B cell (primary cell): ENCODE results near the gene KCNJ4. TPM values are rescaled to one million over a fixed set of nuclear protein-coding genes. Genes with fewer than 3 reads are reported as not detected.
A peak's percentile ranks its signal among the peaks of the same experiment; 100 is the strongest.
"Not testable (repeated sequence)": the region's sequence is repeated elsewhere in the genome, so short reads cannot be mapped to it uniquely, and the experiment has no call there.

Experiments
- ATAC-seq: fragments of 200-7000 bp; cut with Tn5 transposase; one replicate; pipeline ENCODE4 v1.10.0; 2021; ENCODE audit warnings: low read depth, mild to moderate bottlenecking, moderate number of reproducible peaks, moderate library complexity
- CTCF ChIA-PET: fragments of 350-600 bp; sonication (Branson Sonifier 250); formaldehyde crosslinking; loops from one replicate; lab custom pipeline; 2021; ENCODE audit warnings: antibody characterized with exemption, inconsistent platforms; lab: Charles Lee
- POLR2A ChIA-PET: fragments of 350-600 bp; sonication (Branson Sonifier 250); formaldehyde crosslinking; loops from one replicate; lab custom pipeline; 2021; ENCODE audit warnings: antibody characterized with exemption; lab: Charles Lee
- DNase-seq: peaks from one replicate; pipeline ENCODE4 v3.0.0; 2013
- H2AFZ ChIP-seq: 2 replicates; pipeline ENCODE4 v1.6.1; 2012; ENCODE audit warnings: mild to moderate bottlenecking, low read depth, low read length; ENCODE audit not compliant: insufficient read depth, poor library complexity, severe bottlenecking
- H3K27ac ChIP-seq, 2 donors: 1 replicate in 1 of 2; 2 replicates in 1 of 2; pipeline ENCODE4 v1.5.1; 2012 to 2013; ENCODE audit warnings: low read length in 2 of 2, mild to moderate bottlenecking in 2 of 2, moderate library complexity in 1 of 2
- H3K27me3 ChIP-seq, 4 experiments: fragments of 200-600 bp in 1 of 4; sonication (generic) in 1 of 4; replicated peaks in 1 of 4; 1 replicate in 2 of 4; 2 replicates in 2 of 4; pipeline versions ENCODE4 v1.6.1 to v1.7.0; 2013 to 2016; ENCODE audit warnings: low read length in 3 of 4, mild to moderate bottlenecking in 2 of 4, mixed read lengths in 1 of 4, moderate library complexity in 1 of 4; ENCODE audit not compliant: insufficient read depth in 4 of 4, control insufficient read depth in 3 of 4; ENCODE audit errors: control extremely low read depth in 1 of 4
- H3K36me3 ChIP-seq, 2 experiments: replicated peaks in 1 of 2; 1 replicate in 1 of 2; 2 replicates in 1 of 2; pipeline versions ENCODE4 v1.6.1 to v1.7.1; 2013; ENCODE audit warnings: low read length in 1 of 2; ENCODE audit not compliant: insufficient read depth in 2 of 2, control insufficient read depth in 1 of 2; ENCODE audit errors: control extremely low read depth in 1 of 2, extremely low read depth in 1 of 2
- H3K4me1 ChIP-seq, 2 donors: fragments of 200-600 bp in 1 of 2; sonication (generic) in 1 of 2; 1 replicate in 1 of 2; 2 replicates in 1 of 2; pipeline versions ENCODE4 v1.5.1 to v1.6.1; 2013 to 2017; ENCODE audit warnings: low read length in 2 of 2; ENCODE audit not compliant: control insufficient read depth in 2 of 2, insufficient read depth in 2 of 2
- H3K4me2 ChIP-seq: replicated peaks from 2 replicates; pipeline ENCODE3; 2012; ENCODE audit warnings: mild to moderate bottlenecking, low read depth, low read length; ENCODE audit not compliant: poor library complexity, severe bottlenecking
- H3K4me3 ChIP-seq, 5 experiments: fragments of 200-600 bp in 1 of 5; sonication (generic) in 1 of 5; 1 replicate in 3 of 5; 2 replicates in 2 of 5; pipeline versions ENCODE4 v1.5.1 to v1.7.0; 2011 to 2016; ENCODE audit warnings: low read length in 4 of 5, mild to moderate bottlenecking in 4 of 5, low read depth in 2 of 5, control low read depth in 1 of 5, moderate library complexity in 1 of 5; ENCODE audit not compliant: insufficient read depth in 1 of 5; ENCODE audit errors: control extremely low read depth in 1 of 5, extremely low read depth in 1 of 5
- H3K79me2 ChIP-seq: fragments of 200-600 bp; sonication (generic); one replicate; pipeline ENCODE4 v1.6.0; 2016; ENCODE audit warnings: low read length; ENCODE audit not compliant: control insufficient read depth, insufficient read depth
- H3K9ac ChIP-seq: fragments of 200-600 bp; sonication (generic); 2 replicates; pipeline ENCODE4 v1.6.1; 2017; ENCODE audit warnings: mild to moderate bottlenecking, low read length, moderate library complexity
- H3K9me3 ChIP-seq, 3 donors: one replicate each; pipeline versions ENCODE4 v1.6.1 to v1.7.1; 2013; ENCODE audit warnings: low read length in 2 of 3; ENCODE audit not compliant: control insufficient read depth in 2 of 3, insufficient read depth in 1 of 3; ENCODE audit errors: control extremely low read depth in 1 of 3
- H4K20me1 ChIP-seq: 2 replicates; pipeline ENCODE4 v1.6.0; 2012; ENCODE audit warnings: mild to moderate bottlenecking, low read length; ENCODE audit not compliant: insufficient read depth, control insufficient read depth, poor library complexity, severe bottlenecking
- H3K27ac Mint-ChIP-seq: one replicate; pipeline ENCODE4 v1.8.0; 2021; ENCODE audit warnings: mixed read lengths
- H3K27me3 Mint-ChIP-seq: one replicate; pipeline ENCODE4 v1.8.0; 2021; ENCODE audit warnings: mixed read lengths
- H3K4me1 Mint-ChIP-seq: one replicate; pipeline ENCODE4 v1.8.0; 2021; ENCODE audit warnings: mixed read lengths
- H3K4me3 Mint-ChIP-seq: one replicate; pipeline ENCODE4 v1.8.0; 2021; ENCODE audit warnings: mixed read lengths
- H3K9me3 Mint-ChIP-seq: one replicate; pipeline ENCODE4 v1.8.0; 2022; ENCODE audit warnings: mixed read lengths; ENCODE audit not compliant: insufficient read depth
- EZH2 ChIP-seq: IDR thresholded peaks from 2 replicates; pipeline ENCODE4 v1.6.1; 2012; ENCODE audit warnings: borderline replicate concordance, low read depth, mild to moderate bottlenecking, moderate library complexity, low read length; ENCODE audit not compliant: insufficient read depth, poor library complexity, severe bottlenecking
- WGBS: methylation state at CpG from one replicate; pipeline ENCODE4 v1.1.5; 2013; ENCODE audit warnings: missing lambda C conversion rate; ENCODE audit not compliant: insufficient coverage; 5-methylcytosine and 5-hydroxymethylcytosine counted together
- intact Hi-C: fragments of 100-400 bp; cut with micrococcal nuclease; formaldehyde crosslinking; loops from one replicate; pipeline ENCODE4 v1.10.0; 2022
- polyA plus RNA-seq: library from polyadenylated mRNA; depleted of rRNA; stranded (reverse); fragments of >200 nt; gene quantifications from 2 replicates; pipeline ENCODE4 v1.2.3, GENCODE V29; 2012
- total RNA-seq, 2 donors: library from RNA; stranded (reverse); fragments of 120-200 nt in 1 of 2; gene quantifications; 1 replicate in 1 of 2; 2 replicates in 1 of 2; pipeline versions ENCODE4 v1.2.3 to v1.2.4, GENCODE V29; 2013 to 2022
- TF ChIP-seq, protein P1 (sequence below): fragments of 200-600 bp; IDR thresholded peaks from one replicate; pipeline ENCODE4 v1.8.0; 2022; ENCODE audit warnings: antibody characterized with exemption, mild to moderate bottlenecking

The KCNJ4 gene
- total and polyA plus RNA-seq, 2 donors (not counting 1 experiment from before 2014, with no cell fraction given), result not detected

DNA sequence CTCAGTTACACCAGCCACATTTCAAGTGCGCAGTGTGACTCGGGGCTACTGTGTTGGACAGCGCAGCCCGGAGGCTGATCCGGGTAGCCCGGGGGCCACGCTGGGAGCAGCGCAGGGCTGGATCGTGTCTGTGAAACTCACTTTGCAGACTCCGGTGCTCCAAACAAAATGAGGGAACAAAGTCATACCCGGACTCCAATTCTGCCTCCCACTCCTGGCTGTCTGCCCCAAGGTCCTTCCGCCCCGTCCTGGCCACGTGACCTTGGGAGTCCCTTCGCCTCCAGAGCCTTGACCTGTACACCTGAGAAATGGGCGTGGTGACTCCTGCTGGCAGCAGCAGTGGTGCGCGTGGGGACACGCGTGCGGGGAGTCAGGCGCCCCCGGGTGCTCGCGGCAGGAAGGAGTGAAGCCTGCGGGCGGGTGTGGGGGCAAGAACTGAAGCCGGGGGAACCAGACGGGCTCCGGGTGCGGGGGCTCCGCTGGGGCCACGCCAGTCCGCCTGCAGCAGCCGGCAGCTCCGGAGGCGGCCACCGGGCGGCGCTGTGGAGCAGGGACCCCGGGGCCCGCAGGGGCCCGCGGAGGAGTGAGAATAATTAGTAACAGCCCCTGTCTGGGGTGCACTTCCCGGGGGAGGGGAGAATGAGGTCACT, 42.4 kb downstream of the KCNJ4 start:
- peak overlapping the region; percentile 57 for H3K4me2 ChIP-seq

DNA sequence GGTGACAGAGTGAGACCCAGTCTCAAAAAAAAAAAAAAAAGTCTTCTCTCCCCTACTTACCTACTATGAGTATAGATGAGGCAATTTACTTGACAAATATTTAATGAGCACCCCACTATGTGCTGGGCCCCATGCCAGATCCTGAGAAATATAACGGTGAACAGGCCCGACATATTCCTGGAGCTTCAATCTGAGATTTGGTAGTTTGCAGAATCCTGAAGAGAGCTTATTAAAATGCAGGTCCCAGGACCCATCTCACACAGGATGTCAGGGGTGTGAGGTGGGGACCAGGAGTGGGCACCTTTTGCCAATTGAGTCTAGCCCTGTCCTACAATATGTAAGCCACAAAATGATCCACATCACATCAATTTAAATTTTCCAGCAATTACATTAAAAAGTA, 44.0 kb downstream of the KCNJ4 start:
- DNase-seq (no peak), ATAC-seq (no peak)
- Histone ChIP-seq H3K4me2 (no peak overlapping the region), H2AFZ (no peak overlapping the region), H3K27ac (no peak overlapping the region), H3K27me3 (peaks cover 0 to 5% (median 0%) of the 10 kb centered on the region in 4 experiments), H3K9ac (no peak overlapping the region), H3K4me3 (no peak overlapping the region), H3K79me2 (no peaks in the 10 kb centered on the region), H3K36me3 (no peaks in the 10 kb centered on the region), H3K4me1 (peaks cover 4 to 5% of the 10 kb centered on the region in 2 donors), H4K20me1 (no peaks in the 10 kb centered on the region), H3K9me3 (peaks cover 0 to 4% (median 0%) of the 10 kb centered on the region in 3 donors)
- ChIA-PET CTCF (interaction anchor here (0.7 to 1.0 kb wide), 3 partner anchors 58 to 689 kb away, joined by 3 to 5 read pairs (median 3); no protein-coding TSS in a partner anchor), POLR2A (no interaction called here)
- Mint-ChIP-seq H3K9me3 (no peaks in the 10 kb centered on the region), H3K4me3 (no peak overlapping the region), H3K27me3 (no peaks in the 10 kb centered on the region), H3K4me1 (peaks cover 4% of the 10 kb centered on the region), H3K27ac (no peak overlapping the region)
- no peak for TF ChIP-seq EZH2
- TF ChIP-seq, protein P1, sequence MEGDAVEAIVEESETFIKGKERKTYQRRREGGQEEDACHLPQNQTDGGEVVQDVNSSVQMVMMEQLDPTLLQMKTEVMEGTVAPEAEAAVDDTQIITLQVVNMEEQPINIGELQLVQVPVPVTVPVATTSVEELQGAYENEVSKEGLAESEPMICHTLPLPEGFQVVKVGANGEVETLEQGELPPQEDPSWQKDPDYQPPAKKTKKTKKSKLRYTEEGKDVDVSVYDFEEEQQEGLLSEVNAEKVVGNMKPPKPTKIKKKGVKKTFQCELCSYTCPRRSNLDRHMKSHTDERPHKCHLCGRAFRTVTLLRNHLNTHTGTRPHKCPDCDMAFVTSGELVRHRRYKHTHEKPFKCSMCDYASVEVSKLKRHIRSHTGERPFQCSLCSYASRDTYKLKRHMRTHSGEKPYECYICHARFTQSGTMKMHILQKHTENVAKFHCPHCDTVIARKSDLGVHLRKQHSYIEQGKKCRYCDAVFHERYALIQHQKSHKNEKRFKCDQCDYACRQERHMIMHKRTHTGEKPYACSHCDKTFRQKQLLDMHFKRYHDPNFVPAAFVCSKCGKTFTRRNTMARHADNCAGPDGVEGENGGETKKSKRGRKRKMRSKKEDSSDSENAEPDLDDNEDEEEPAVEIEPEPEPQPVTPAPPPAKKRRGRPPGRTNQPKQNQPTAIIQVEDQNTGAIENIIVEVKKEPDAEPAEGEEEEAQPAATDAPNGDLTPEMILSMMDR, result no peak
- 100% methylated on average over 2 of the region's 2 CpGs for WGBS
- intact Hi-C loops, result loop anchor here (5.0 kb wide), 1 partner anchor 161 kb away; the partner anchor contains the start of gene DMC1

More for the DNA sequence above, 42.4 kb downstream of the KCNJ4 start:
- Mint-ChIP-seq H3K27ac (no peak overlapping the region), H3K4me3 (peak overlapping the region; percentile 19), H3K9me3 (no peaks in the 10 kb centered on the region), H3K4me1 (peaks cover 4% of the 10 kb centered on the region), H3K27me3 (no peaks in the 10 kb centered on the region)
- CTCF ChIA-PET, result interaction anchor here (2.1 kb wide), 1 partner anchor 159 kb away, joined by 5 read pairs; no protein-coding TSS in a partner anchor
- TF ChIP-seq EZH2, result no peak
- TF ChIP-seq, protein P1, result peak; percentile 82
- H3K9ac ChIP-seq, result no peak overlapping the region
- DNase-seq (peak; percentile 43), ATAC-seq (peak; percentile 54)
- intact Hi-C loops, result loop anchor here (5.0 kb wide), 1 partner anchor 160 kb away; the partner anchor contains the start of gene DMC1
- H3K27me3 ChIP-seq, result peaks cover 0 to 5% (median 0%) of the 10 kb centered on the region in 4 experiments
- POLR2A ChIA-PET, result no interaction called here
- peak overlapping the region in 1 of 5 experiments; percentile 41 for H3K4me3 ChIP-seq
- H3K9me3 ChIP-seq, result peaks cover 0 to 4% (median 0%) of the 10 kb centered on the region in 3 donors
- peaks cover 4 to 5% of the 10 kb centered on the region in 2 donors for H3K4me1 ChIP-seq
- no peaks in the 10 kb centered on the region for H4K20me1 ChIP-seq
- H3K79me2 ChIP-seq, result no peaks in the 10 kb centered on the region
- peak overlapping the region; percentile 57 for H2AFZ ChIP-seq
- H3K27ac ChIP-seq, result no peak overlapping the region
- 27% methylated on average over 38 of the region's 45 CpGs for WGBS
- no peaks in the 10 kb centered on the region for H3K36me3 ChIP-seq

DNA sequence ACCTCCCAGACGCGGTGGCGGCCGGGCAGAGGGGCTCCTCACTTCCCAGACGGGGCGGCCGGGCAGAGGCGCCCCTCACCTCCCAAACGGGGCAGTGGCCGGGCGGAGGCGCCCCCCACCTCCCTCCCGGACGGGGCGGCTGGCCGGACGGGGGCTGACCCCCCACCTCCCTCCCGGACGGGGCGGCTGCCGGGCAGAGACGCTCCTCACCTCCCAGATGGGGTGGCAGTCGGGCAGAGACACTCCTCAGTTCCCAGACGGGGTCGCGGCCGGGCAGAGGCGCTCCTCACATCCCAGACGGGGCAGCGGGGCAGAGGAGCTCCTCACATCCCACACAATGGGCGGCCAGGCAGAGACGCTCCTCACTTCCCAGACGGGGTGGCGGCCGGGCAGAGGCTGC, 45.1 kb downstream of the KCNJ4 start:
- intact Hi-C loops, result loop anchor here (5.0 kb wide), 1 partner anchor 162 kb away; the partner anchor contains the start of gene DMC1
- CTCF ChIA-PET, result not testable (repeated sequence)

More for the DNA sequence above, 45.1 kb downstream of the KCNJ4 start:
- H3K4me3 ChIP-seq, H3K27me3 ChIP-seq, H3K27me3 Mint-ChIP-seq, H3K4me3 Mint-ChIP-seq, H3K4me2 ChIP-seq, H3K9me3 ChIP-seq, H3K4me1 ChIP-seq, DNase-seq, H3K4me1 Mint-ChIP-seq, H2AFZ ChIP-seq, ATAC-seq, H3K9ac ChIP-seq, H3K27ac Mint-ChIP-seq, H4K20me1 ChIP-seq, H3K9me3 Mint-ChIP-seq, H3K36me3 ChIP-seq, POLR2A ChIA-PET, H3K27ac ChIP-seq, H3K79me2 ChIP-seq: not testable (repeated sequence)
- 97% methylated on average over 12 of the region's 35 CpGs for WGBS
